Mammary epithelial cell (primary cell): ENCODE measurements around the gene PALLD.

Experiments
- CTCF ChIP-seq, 2 donors: IDR thresholded peaks in 1 of 2; conservative IDR thresholded peaks in 1 of 2; 2 replicates each; pipeline ENCODE4 v1.5.1; 2011 to 2012; ENCODE audit warnings: inconsistent platforms in 2 of 2, low read length in 2 of 2, mild to moderate bottlenecking in 2 of 2, control low read depth in 1 of 2, low read depth in 1 of 2; ENCODE audit not compliant: insufficient read depth in 1 of 2; ENCODE audit errors: extremely low read depth in 1 of 2
- EZH2 ChIP-seq: IDR thresholded peaks from 2 replicates; pipeline ENCODE4 v1.6.1; 2012; ENCODE audit warnings: low read length, inconsistent platforms, borderline replicate concordance

DNA sequence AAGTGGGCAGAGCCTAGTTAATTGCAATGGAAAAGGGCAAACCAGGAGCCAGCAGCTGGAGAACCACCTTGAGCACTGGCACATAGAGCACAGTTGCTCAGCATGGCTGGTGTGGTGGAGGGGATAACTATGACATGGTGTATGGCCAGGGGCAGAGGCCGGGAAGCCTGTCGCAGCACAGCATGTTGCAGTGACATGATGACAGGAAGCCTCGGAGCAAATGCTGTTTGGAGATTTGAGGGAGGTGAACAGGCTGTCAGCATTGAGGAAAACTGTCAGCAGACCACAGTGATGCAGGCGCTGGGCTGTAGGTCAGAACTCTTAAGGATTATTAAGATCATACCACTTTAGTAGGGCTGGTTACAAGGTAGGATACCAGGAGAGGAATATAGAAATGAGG is 284.5 kb downstream of the PALLD start:
- TF ChIP-seq CTCF (conservative IDR thresholded peaks at IDR 0.05 in 1 of 2, IDR thresholded peaks at IDR 0.05 in 1 of 2; ENCODE audit: extremely low read depth in 1 of 2, insufficient read depth in 1 of 2, low read depth in 1 of 2, low read length in 2 of 2) (no peak), EZH2 (no peak)
